LNCAP (cell line): ENCODE measurements around the gene CD80.

Experiments used
- CTCF ChIP-seq: fragments of 450-650 bp; IDR thresholded peaks from 2 replicates; pipeline ENCODE4 v1.5.1; 2017; ENCODE audit warnings: mild to moderate bottlenecking

CD80 gene

GRCh38 chr3:119518026-119518425 lies 41.4 kb downstream of the CD80 start:
- no peak for TF ChIP-seq CTCF

- TF ChIP-seq CTCF, result no peak
Measured at GRCh38 chr3:119517112-119517511, 42.3 kb downstream of the CD80 start.

- TF ChIP-seq CTCF, result no peak
Measured at GRCh38 chr3:119514637-119515036, 44.8 kb downstream of the CD80 start.

- TF ChIP-seq CTCF, result no peak
Measured at GRCh38 chr3:119510690-119511089, 48.7 kb downstream of the CD80 start.

- no peak for TF ChIP-seq CTCF
Measured at GRCh38 chr3:119508172-119508845, 51.1 kb downstream of the CD80 start.

- TF ChIP-seq CTCF, result no peak
Measured at GRCh38 chr3:119507404-119507803, 52.0 kb downstream of the CD80 start.

- no peak for TF ChIP-seq CTCF
Measured at GRCh38 chr3:119506631-119507030, 52.8 kb downstream of the CD80 start.

- TF ChIP-seq CTCF, result no peak
Measured at GRCh38 chr3:119500901-119501300, 58.5 kb downstream of the CD80 start.
